Heart left ventricle (tissue), 16 donors: ENCODE results near the gene AKAP9. TPM values are rescaled to one million over a fixed set of nuclear protein-coding genes. Genes with fewer than 3 reads are reported as not detected.
"Not testable (repeated sequence)": the region's sequence is repeated elsewhere in the genome, so short reads cannot be mapped to it uniquely, and the experiment has no call there.

ENCODE experiments used
- ATAC-seq, 4 donors: fragments of 200-7000 bp; cut with Tn5 transposase; one replicate each; pipeline ENCODE4 v1.9.1; 2020 to 2022; ENCODE audit warnings: moderate library complexity in 4 of 4, mild to moderate bottlenecking in 3 of 4, moderate number of reproducible peaks in 1 of 4
- DNase-seq, 5 donors: peaks; one replicate each; pipeline ENCODE4 v3.0.0-alpha.2; 2020
- H3K27ac ChIP-seq, 12 donors: fragments of 200-600 bp; sonication (generic) in 4 of 12; one replicate each; pipeline versions ENCODE4 v1.5.0 to v1.8.0; 2016 to 2022; ENCODE audit warnings: mild to moderate bottlenecking in 2 of 12
- H3K27me3 ChIP-seq, 9 donors: fragments of 200-600 bp; sonication (generic) in 2 of 9; one replicate each; pipeline versions ENCODE4 v1.5.1 to v1.8.0; 2016 to 2022; ENCODE audit warnings: mild to moderate bottlenecking in 3 of 9
- H3K36me3 ChIP-seq, 9 donors: fragments of 200-600 bp; sonication (generic) in 2 of 9; one replicate each; pipeline versions ENCODE4 v1.5.0 to v1.8.0; 2018 to 2022; ENCODE audit warnings: mild to moderate bottlenecking in 2 of 9
- H3K4me1 ChIP-seq, 12 donors: fragments of 200-600 bp; sonication (generic) in 4 of 12; one replicate each; pipeline versions ENCODE4 v1.5.0 to v1.8.0; 2016 to 2022; ENCODE audit warnings: mild to moderate bottlenecking in 3 of 12
- H3K4me3 ChIP-seq, 12 donors: fragments of 200-600 bp; sonication (generic) in 4 of 12; one replicate each; pipeline versions ENCODE4 v1.5.0 to v1.8.0; 2017 to 2022; ENCODE audit warnings: mild to moderate bottlenecking in 9 of 12, moderate library complexity in 4 of 12
- H3K9me3 ChIP-seq, 12 donors: fragments of 200-600 bp; sonication (generic) in 4 of 12; one replicate each; pipeline versions ENCODE4 v1.5.0 to v1.8.0; 2016 to 2022; ENCODE audit warnings: mild to moderate bottlenecking in 1 of 12
- POLR2A ChIP-seq, 2 donors: fragments of 450-650 bp; IDR thresholded peaks; one replicate each; pipeline ENCODE4 v1.6.1; 2017; ENCODE audit warnings: antibody characterized with exemption in 2 of 2, mild to moderate bottlenecking in 2 of 2, moderate library complexity in 2 of 2
- WGBS, 4 donors: extraction: QIAGEN DNeasy Blood & Tissue Kit in 2 of 4; methylation state at CpG; one replicate each; pipeline versions ENCODE4 v1.1.5 to v1.1.7; 2013 to 2018; 5-methylcytosine and 5-hydroxymethylcytosine counted together
- intact Hi-C, 10 donors: fragments of 100-400 bp; cut with DNase I; formaldehyde crosslinking; loops; one replicate each; pipeline versions ENCODE4 v1.11.1 to v1.14.2; 2022
- polyA plus RNA-seq, 2 donors: library from polyadenylated mRNA; stranded (reverse); fragments of 200-250 nt; gene quantifications; one replicate each; pipeline ENCODE4 v1.2.3, GENCODE V29; 2013
- total RNA-seq, 9 donors: library from RNA; depleted of rRNA in 2 of 9; stranded (reverse); fragments of >200 nt in 2 of 9; fragmentation: NEBNext Ultra II Directional in 3 of 9; extraction: Animal tissue kit (Norgen Biotek cat#: 25700) in 3 of 9; gene quantifications; one replicate each; pipeline versions ENCODE4 v1.1.0 to v1.2.4, GENCODE V29; 2016 to 2023
- TF ChIP-seq, protein P1 (sequence below), 12 donors: fragments of 200-600 bp; sonication (generic) in 4 of 12; IDR thresholded peaks; one replicate each; pipeline versions ENCODE4 v1.5.0 to v1.8.0; 2018 to 2022; ENCODE audit warnings: antibody characterized with exemption in 12 of 12, mild to moderate bottlenecking in 5 of 12
- donor health status: ischemic (EF 13 %, LVEDD 7.1; RV severe dilation, severe dysfunction).
- donor health status: healthy with polysubstance abuse.
- donor health status: DM: no; HTN: yes; CAD: no.
- donor health status: DM: no; HTN: no; CAD: no.
- donor health status: ischemic (EF 25% LVEDD 6.9; RV normal size, moderate dysfunction).
- donor health status: ischemic (EF 25% LVEDD 5.7; RV mildly dilated, moderate dysfunction).
- donor health status: healthy.
- donor health status: DM: yes; HTN: yes; CAD: no.
- donor health status: ischemic (EF 35%, LVEDD 5.7; RV mildly dilated, moderate dysfunction).
- donor health status: nonischemic (EF 11% LVEDD 7.7; RV severe dilation, severe dysfunction).
- donor health status: DM: yes; HTN: yes; CAD: no.
- donor health status: PGD.
- donor health status: ischemic (EF 29% LVEDD 5.4; RV normal size, mild dysfunction).
- donor health status: nonischemic (EF 23%, LVEDD 6.1; RV moderate dilation, normal function).

The AKAP9 gene
- total and polyA plus RNA-seq, 11 donors: 13.2 to 58.6 (median 49.1) TPM

DNA sequence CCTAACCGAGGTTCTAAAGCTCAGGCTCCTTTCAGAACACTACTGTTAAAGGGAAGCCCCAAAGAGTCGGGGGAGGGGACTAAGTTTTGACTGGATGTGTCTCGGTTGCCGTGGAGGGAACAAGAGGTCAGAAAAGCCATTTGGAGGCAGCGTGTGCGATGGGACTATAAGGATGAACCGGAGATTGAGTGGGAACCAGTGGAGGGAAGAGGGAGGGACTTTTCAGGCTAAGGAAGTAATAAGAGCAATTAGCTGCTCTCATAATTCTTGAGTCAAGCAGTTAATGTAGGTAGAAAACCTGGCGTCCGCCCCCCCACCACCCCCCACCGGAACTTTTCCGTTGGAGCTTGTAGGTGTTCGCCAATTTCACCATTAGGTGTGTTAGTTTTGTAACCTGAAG is 491 bp upstream of the AKAP9 start:
- 0 to 1% (median 0%) methylated on average over 12 of the region's 12 CpGs for WGBS, 4 donors
- Histone ChIP-seq H3K4me3 (peak overlapping the region; percentile 68 to 90 (median 80)), H3K9me3 (no peaks in the 10 kb centered on the region), H3K27ac (peak overlapping the region; percentile 86 to 96 (median 92)), H3K36me3 (no peaks in the 10 kb centered on the region), H3K27me3 (no peaks in the 10 kb centered on the region), H3K4me1 (peaks cover 0 to 28% (median 22%) of the 10 kb centered on the region in 12 donors)
- intact Hi-C loops: loop anchor here in 5 of 10 donors (2.0 to 10.0 kb wide), 5 partner anchors 55 to 192 kb away; partner anchors contain the start of genes MTERF1 (in 3 of the 5) and CYP51A1 (in 1 of the 5)
- ATAC-seq: peak; percentile 3 to 43 (median 36)
- DNase-seq: peak in 3 of 5 donors; percentile 20 to 31 (median 31)
- no peak for TF ChIP-seq POLR2A (IDR thresholded peaks at IDR 0.05)
- TF ChIP-seq, protein P1, sequence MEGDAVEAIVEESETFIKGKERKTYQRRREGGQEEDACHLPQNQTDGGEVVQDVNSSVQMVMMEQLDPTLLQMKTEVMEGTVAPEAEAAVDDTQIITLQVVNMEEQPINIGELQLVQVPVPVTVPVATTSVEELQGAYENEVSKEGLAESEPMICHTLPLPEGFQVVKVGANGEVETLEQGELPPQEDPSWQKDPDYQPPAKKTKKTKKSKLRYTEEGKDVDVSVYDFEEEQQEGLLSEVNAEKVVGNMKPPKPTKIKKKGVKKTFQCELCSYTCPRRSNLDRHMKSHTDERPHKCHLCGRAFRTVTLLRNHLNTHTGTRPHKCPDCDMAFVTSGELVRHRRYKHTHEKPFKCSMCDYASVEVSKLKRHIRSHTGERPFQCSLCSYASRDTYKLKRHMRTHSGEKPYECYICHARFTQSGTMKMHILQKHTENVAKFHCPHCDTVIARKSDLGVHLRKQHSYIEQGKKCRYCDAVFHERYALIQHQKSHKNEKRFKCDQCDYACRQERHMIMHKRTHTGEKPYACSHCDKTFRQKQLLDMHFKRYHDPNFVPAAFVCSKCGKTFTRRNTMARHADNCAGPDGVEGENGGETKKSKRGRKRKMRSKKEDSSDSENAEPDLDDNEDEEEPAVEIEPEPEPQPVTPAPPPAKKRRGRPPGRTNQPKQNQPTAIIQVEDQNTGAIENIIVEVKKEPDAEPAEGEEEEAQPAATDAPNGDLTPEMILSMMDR (IDR thresholded peaks at IDR 0.05): no peak

DNA sequence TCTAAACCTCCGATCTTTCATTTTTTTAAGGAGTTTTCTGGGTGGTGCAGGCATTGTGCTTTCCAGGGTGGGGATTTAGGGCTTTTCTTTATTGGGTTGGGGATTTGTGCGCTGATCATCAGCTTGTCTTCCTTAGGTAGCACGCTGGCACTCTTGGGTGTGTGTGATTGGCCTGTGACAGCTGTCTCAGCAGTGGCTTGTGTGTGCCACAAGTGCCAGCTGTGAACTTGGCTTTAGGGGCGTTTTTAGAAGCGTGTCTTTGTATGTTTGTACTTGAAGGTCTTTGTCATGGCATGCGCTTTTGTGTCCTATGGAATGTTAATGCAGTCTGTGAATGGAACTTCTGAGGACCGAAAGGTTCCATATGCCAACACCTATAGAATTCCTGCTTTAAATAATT is 788 bp downstream of the AKAP9 start:
- H3K4me1 ChIP-seq: peaks cover 0 to 38% (median 25%) of the 10 kb centered on the region in 12 donors
- H3K27ac ChIP-seq: peak overlapping the region; percentile 86 to 96 (median 92)
- intact Hi-C loops: loop anchor here in 5 of 10 donors (2.0 to 10.0 kb wide), 5 partner anchors 57 to 191 kb away; partner anchors contain the start of genes MTERF1 (in 3 of the 5) and CYP51A1 (in 1 of the 5)
- no peaks in the 10 kb centered on the region for H3K9me3 ChIP-seq
- no peaks in the 10 kb centered on the region for H3K27me3 ChIP-seq
- no peaks in the 10 kb centered on the region for H3K36me3 ChIP-seq
- DNase-seq (peak in 4 of 5 donors; percentile 33 to 77 (median 62)), ATAC-seq (peak; percentile 64 to 78 (median 68))
- TF ChIP-seq, protein P1 (IDR thresholded peaks at IDR 0.05): no peak
- TF ChIP-seq POLR2A (IDR thresholded peaks at IDR 0.05): no peak
- H3K4me3 ChIP-seq: peak overlapping the region; percentile 68 to 90 (median 80)
- 2 to 4% (median 3%) methylated on average over 7 of the region's 7 CpGs for WGBS, 4 donors

DNA sequence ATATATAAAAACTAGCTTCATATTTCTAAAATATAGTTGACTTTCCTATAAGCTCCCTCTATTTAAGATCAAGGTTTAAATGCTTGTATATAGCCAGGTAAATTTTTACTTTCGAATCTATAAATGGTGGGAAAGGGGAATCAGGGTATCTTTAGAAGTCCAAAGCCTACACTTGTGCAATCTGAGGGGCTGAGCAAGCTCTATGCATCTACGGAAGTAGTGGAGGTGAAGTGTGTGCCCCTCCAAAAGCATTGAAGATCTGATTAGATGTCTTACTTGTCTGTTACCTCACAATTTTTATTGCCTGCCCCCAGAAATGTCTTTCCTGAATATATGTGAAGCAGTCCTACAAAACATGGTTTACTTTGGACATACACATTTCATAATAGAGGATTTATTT is 1.6 kb downstream of the AKAP9 start:
- TF ChIP-seq, protein P1 (IDR thresholded peaks at IDR 0.05): no peak
- no peak for TF ChIP-seq POLR2A (IDR thresholded peaks at IDR 0.05)
- H3K36me3 ChIP-seq: no peaks in the 10 kb centered on the region
- peak overlapping the region in 6 of 12 donors; percentile 16 to 93 (median 56) for H3K27ac ChIP-seq
- 40 to 58% (median 48%) methylated on average over 2 of the region's 2 CpGs for WGBS, 4 donors
- intact Hi-C loops: loop anchor here in 4 of 10 donors (5.0 to 10.0 kb wide), 4 partner anchors 58 to 190 kb away; partner anchors contain the start of genes MTERF1 (in 2 of the 4) and CYP51A1 (in 1 of the 4)
- H3K4me3 ChIP-seq: peak overlapping the region in 10 of 12 donors; percentile 68 to 90 (median 78)
- no peak for DNase-seq
- no peaks in the 10 kb centered on the region for H3K27me3 ChIP-seq
- no peak for ATAC-seq
- no peaks in the 10 kb centered on the region for H3K9me3 ChIP-seq
- peaks cover 0 to 40% (median 25%) of the 10 kb centered on the region in 12 donors for H3K4me1 ChIP-seq

DNA sequence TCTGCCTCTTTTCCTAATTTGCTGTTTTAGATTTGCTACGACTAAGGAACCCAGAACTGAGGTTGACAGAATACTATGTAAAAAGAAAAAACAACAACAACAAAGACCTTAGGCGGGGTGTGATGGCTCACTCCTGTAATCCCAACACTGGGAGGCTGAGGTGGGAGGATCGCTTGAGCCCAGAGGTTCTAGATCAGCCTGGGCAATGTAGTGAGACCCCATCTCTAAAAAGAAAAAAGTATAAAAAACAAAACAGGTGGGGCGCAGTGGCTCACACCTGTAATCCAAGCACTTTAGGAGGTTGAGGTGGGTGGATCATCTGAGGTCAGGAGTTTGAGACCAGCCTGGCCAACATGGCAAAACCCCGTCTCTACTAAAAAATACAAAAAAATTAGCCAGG is 4.3 kb downstream of the AKAP9 start:
- WGBS, 4 donors: 92 to 99% (median 95%) methylated on average over 5 of the region's 5 CpGs
- H3K4me1 ChIP-seq: peaks cover 0 to 37% (median 25%) of the 10 kb centered on the region in 12 donors
- ATAC-seq: not testable (repeated sequence)

More for the DNA sequence above, 4.3 kb downstream of the AKAP9 start:
- H3K27ac ChIP-seq: peak overlapping the region in 1 of 12 donors; percentile 45
- not testable (repeated sequence) for H3K9me3 ChIP-seq, H3K4me3 ChIP-seq, H3K27me3 ChIP-seq, DNase-seq, H3K36me3 ChIP-seq
- intact Hi-C loops: loop anchor here in 4 of 10 donors (5.0 to 10.0 kb wide), 4 partner anchors 60 to 187 kb away; partner anchors contain the start of genes MTERF1 (in 2 of the 4) and CYP51A1 (in 1 of the 4)
